GM19328 (cell line): Measurements from ENCODE around the gene ADCY2.
"Not testable (repeated sequence)": the region's sequence is repeated elsewhere in the genome, so short reads cannot be mapped to it uniquely, and the experiment has no call there.

Experiments
- ATAC-seq: cut with Tn5 transposase; IDR thresholded peaks from one replicate; pipeline ENCODE4 v1.9.1; 2021; ENCODE audit warnings: mild to moderate bottlenecking, moderate library complexity; ENCODE audit not compliant: unreplicated experiment

The ADCY2 gene

GRCh38 chr5:7395432-7395946 lies 449 bp upstream of the ADCY2 start:
- no peak for ATAC-seq

DNA sequence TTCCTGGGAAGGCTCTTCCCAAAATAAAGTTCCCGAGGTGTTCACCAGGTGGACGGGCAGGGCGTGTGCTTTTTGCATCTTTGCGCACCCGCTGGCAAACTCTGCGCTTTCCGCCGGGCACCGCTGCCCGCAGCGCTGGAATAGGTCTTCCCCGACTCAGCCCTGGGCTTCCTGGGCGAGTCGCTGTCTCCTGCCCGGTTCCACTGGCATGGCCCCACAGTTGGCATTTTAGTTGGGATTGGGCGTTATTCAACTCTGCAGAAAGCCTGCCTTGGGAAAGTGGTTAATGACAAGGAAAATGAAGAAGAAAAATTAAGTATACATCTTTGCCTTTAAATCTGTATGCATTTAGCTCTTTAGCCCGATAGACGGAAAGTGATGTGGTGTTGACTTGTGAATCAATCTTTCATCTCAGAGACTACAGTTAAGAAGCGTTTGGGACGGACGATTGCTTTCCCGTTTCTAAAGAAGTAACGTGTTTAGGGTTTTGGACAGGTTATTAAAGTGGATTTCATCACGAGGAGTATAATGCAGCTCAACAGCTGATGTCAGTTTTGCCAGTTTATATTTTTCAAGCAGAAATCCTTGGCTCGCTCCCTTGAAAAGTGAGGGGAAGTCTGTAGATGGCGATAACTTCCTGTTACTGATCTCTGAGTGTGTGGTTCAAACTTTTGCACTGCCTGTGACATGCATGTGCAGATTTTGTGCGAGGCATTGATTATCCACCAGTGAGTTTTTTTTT lies 946 bp downstream of the ADCY2 start:
- no peak for ATAC-seq

DNA sequence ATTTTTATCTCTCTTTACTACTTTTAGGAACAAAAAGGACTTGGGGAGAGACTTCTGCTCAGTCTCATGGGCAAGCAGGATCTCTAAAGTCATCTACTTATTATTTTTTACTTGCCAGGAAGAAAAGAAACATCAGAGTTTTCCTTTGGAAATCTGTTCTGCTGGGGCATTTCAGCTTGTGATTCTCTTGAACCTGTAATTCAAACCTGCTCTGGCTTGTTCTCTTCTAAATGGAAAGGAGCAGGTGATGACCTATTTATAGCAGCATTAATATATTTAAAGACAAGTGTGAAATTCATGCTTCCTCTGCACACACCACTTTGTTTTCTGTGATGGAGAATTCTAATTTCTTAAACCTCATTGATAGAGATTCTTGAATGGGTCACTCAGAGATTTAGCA lies 2.0 kb downstream of the ADCY2 start:
- ATAC-seq = no peak

- ATAC-seq = no peak
Observed at GRCh38 chr5:7398596-7399280, 2.8 kb downstream of the ADCY2 start.

- no peak for ATAC-seq
Observed at GRCh38 chr5:7405277-7405676, 9.3 kb downstream of the ADCY2 start.

- ATAC-seq = no peak
Observed at GRCh38 chr5:7410936-7411511, 15.1 kb downstream of the ADCY2 start.

DNA sequence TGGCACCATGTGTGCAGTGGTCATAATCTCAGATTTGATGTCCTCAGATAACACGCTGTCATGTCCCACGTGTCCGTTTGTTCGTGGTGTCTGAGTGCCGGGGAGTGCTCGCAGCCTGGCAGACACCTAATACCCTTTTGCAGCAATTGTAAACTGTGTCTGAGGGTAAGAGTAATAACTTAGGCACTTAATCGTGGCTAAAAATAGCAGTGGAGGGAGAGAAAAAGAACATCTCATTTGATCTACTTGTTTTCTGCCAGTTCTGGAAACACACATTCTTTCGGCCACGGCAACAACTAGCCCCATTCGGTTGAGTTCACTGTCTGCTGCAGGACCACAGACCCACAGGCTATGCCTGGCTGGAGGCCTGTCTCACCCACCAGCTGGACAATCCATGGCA lies 16.5 kb downstream of the ADCY2 start:
- no peak for ATAC-seq

GRCh38 chr5:7415123-7415522 lies 19.2 kb downstream of the ADCY2 start:
- ATAC-seq = no peak

DNA sequence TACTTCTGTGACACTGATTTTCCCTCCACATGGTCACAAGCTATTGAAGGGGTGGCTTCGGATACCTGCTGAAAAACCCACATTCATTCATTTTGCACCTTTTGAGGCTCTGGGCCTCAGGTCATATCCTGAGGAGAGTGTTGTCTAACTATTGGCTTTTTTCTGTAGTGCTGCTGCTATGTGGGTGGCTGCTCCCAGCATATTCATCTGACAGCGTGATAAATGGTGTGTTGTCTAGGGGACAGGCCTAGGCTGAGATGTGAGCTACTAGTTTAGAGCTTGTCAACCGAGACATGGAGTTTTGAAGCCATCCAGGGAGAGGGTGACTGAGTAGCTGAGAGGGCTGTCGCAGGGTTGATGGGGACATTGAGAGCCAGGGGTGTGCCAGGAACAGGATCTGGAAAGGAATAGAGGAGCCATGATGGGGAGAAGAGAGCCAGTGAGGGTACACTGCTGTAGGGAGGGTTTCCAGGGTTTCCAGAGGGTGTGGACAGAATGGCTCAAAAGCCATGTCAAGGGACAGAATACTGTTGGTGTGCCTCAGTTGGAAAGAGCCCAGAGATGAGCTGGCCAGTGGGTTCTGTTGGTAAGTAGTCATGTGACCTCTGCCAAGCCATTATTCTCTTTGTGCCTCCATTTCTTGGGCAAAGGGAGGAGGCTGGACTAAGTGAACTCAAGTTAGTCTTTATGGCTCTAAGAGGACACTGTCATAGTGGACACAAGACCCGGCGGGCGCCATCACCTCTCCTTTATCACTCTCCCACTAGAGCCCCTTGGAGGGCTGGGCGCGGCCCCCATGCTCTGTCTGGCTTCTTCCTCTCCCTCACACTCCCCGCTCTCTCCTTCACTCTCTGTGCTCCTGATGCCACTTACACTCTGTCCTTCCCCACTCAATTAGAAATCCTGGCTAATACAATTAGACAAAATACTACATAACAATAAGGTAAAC lies 19.9 kb downstream of the ADCY2 start:
- no peak for ATAC-seq

DNA sequence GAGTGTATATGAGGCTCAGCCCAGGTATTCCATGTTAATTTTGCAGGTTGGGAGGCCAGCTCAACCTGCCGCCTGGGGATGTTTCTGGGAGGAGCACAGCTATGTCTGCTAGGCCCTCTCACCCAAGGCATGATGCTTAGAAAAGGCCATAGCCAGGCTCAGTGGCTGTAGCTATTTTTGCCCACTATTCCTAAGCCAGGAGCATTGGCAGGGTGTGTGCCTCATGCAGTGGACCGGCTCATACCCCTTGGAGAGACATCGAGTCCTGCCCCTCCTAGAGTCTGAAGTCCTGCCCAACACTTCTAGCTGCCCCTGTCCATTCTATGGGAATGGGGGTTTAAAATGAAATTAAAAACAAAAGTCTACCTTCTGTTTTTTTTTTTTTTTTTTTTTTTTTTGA lies 22.3 kb downstream of the ADCY2 start:
- no peak for ATAC-seq

- ATAC-seq = no peak
Observed at GRCh38 chr5:7419367-7419766, 23.4 kb downstream of the ADCY2 start.

- no peak for ATAC-seq
Observed at GRCh38 chr5:7419846-7420245, 23.9 kb downstream of the ADCY2 start.

DNA sequence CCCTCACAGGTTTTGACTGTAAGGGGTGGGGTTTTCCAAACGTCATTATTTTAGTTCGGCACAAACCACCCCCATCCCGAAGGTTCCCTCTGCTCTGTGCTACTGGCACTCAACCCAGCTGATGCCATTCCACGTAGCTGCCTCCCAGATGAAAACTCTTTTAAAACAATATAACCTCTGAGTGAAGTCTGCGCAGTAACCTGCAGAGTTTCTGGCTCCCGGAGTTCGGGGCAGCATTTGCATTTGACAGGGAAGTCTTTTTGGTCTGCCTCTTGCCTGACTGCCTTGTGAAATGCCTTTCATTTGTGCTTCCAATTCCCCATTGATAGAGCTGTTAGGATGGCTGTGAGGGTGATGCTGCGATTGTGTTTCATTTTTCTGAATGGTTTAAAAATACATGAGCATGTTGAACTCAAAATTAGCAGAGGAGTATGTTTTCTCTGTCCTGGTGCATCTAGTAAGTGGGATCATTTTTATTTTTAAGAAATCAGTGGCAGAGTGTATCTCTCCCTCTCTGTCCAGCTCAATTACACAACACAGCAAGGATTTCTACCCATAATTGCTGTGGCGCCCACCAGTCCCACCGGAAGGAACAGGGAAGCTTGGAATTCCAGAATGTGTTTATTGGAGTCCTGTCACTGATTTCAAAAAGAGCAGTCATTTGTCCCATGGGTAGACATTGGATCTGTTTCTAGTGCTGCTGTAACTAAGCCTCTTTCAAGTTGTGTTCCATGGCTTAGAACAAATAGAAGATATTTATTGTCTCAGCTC lies 24.8 kb downstream of the ADCY2 start:
- no peak for ATAC-seq

GRCh38 chr5:7422316-7423106 lies 26.6 kb downstream of the ADCY2 start:
- ATAC-seq = no peak

DNA sequence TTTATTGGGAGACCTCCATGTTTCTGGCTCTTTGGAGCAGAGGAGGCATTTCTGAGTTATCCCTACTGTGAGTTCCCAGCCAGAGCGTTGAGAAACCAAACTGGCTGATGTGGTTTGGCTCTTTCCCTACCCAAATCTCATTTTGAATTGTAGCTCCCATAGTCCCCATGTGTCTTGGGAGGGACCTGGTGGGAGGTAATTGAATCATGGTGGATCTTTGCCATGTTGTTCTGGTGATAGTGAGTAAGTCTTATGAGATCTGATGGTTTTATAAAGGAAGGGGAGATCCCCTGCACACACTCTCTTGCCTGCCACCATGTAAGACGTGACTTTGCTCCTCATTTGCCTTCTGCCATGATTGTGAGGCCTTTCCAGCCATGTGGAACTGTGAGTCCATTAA lies 27.3 kb downstream of the ADCY2 start:
- ATAC-seq = not testable (repeated sequence)

DNA sequence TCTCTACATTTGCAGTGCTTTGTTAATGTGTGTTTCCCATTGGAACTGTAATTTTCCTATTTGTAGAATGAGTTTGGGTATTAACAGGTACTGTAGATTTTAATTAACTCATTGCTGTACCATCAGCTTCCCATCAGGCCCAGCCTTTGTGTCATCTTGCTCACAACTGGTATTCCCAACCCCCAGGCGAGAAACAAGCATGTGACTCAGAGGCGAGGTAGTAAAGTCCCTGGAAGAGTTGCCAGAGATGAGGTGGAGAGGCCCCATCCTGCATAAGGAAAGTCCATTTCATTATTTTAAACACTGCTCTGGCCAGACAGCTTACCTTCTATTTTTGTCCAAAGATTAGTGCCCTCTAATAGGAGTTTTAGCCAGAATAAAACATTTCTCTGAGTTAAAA lies 29.9 kb downstream of the ADCY2 start:
- ATAC-seq = no peak

DNA sequence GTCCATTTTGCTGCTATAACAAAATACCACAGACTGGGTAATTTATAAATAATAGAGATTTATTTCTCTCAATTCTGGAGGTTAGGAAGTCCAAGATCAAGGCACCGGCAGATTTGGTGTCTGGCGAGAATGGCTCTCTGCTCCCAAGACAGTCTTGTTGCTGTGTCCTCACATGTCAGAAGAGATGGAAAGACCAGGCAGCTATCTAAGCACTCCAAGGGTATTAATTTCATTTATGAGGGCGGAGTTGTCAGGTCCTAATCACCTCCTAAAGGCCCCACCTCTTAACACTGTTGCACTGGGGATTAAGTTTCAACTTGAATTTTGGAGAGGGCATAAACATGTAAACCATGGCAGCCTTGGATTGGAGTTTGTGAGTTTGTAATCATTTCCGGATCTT lies 30.3 kb downstream of the ADCY2 start:
- ATAC-seq = no peak

GRCh38 chr5:7434914-7435313 lies 39.0 kb downstream of the ADCY2 start:
- ATAC-seq = no peak

GRCh38 chr5:7435503-7435902 lies 39.6 kb downstream of the ADCY2 start:
- ATAC-seq = no peak
